Ovary (tissue), 9 donors: ENCODE measurements around the gene TGM2. TPM values are rescaled to one million over a fixed set of nuclear protein-coding genes. Genes with fewer than 3 reads are reported as not detected.

ENCODE experiments used
- DNase-seq, 5 donors: peaks; one replicate each; pipeline ENCODE4 v3.0.0-alpha.2; 2019 to 2020
- H3K27ac ChIP-seq, 2 donors: fragments of 200-600 bp; one replicate each; pipeline versions ENCODE4 v1.5.1 to v1.8.0; 2019 to 2022
- H3K27me3 ChIP-seq: fragments of 200-600 bp; one replicate; pipeline ENCODE4 v1.8.0; 2022
- H3K36me3 ChIP-seq: fragments of 200-600 bp; sonication (generic); one replicate; pipeline ENCODE4 v1.5.1; 2019
- H3K4me1 ChIP-seq: one replicate; pipeline ENCODE4 v1.8.1; 2013; ENCODE audit warnings: mild to moderate bottlenecking, moderate library complexity; ENCODE audit not compliant: insufficient read depth
- H3K4me3 ChIP-seq: fragments of 200-600 bp; sonication (generic); one replicate; pipeline ENCODE4 v1.5.1; 2017
- H3K9me3 ChIP-seq, 2 donors: fragments of 200-600 bp in 1 of 2; sonication (generic) in 1 of 2; one replicate each; pipeline versions ENCODE4 v1.5.1 to v1.8.1; 2013 to 2019; ENCODE audit warnings: mild to moderate bottlenecking in 1 of 2, moderate library complexity in 1 of 2
- EP300 ChIP-seq: sonication (generic); formaldehyde crosslinking; IDR thresholded peaks from one replicate; pipeline ENCODE4 v1.6.1; 2017; ENCODE audit warnings: antibody characterized with exemption
- POLR2A ChIP-seq: fragments of 450-650 bp; IDR thresholded peaks from one replicate; pipeline ENCODE4 v1.6.1; 2017; ENCODE audit warnings: antibody characterized with exemption, mild to moderate bottlenecking, moderate library complexity
- WGBS, 3 donors: extraction: QIAGEN DNeasy Blood & Tissue Kit in 1 of 3; methylation state at CpG; one replicate each; pipeline versions ENCODE4 v1.1.5 to v1.1.7; 2013 to 2017; 5-methylcytosine and 5-hydroxymethylcytosine counted together
- intact Hi-C, 4 donors: fragments of 100-400 bp; cut with DNase I; formaldehyde crosslinking; loops; one replicate each; pipeline versions ENCODE4 v1.11.0 to v1.15.1; 2022 to 2023
- polyA plus RNA-seq, 2 donors: library from polyadenylated mRNA; stranded (reverse); fragments of 200-250 nt in 1 of 2; fragments of 350-450 nt in 1 of 2; fragmentation: Illumina TruSeq in 1 of 2; extraction: RNeasy Lipid Tissue Mini Kit (QIAGEN cat#74804) in 1 of 2; gene quantifications; one replicate each; pipeline ENCODE4 v1.2.3, GENCODE V29; 2013 to 2014
- total RNA-seq, 7 donors: library from RNA; depleted of rRNA in 2 of 7; stranded (reverse); fragments of >200 nt in 2 of 7; fragmentation: NEBNext Ultra II Directional in 3 of 7; extraction: Animal tissue kit (Norgen Biotek cat#: 25700) in 3 of 7; gene quantifications; one replicate each; pipeline versions ENCODE4 v1.1.0 to v1.2.4, GENCODE V29; 2016 to 2023
- TF ChIP-seq, protein P1 (sequence below), 3 donors: fragments of 450-650 bp in 2 of 3; fragments of 200-600 bp in 1 of 3; IDR thresholded peaks; one replicate each; pipeline versions ENCODE4 v1.5.1 to v1.8.0; 2016 to 2022; ENCODE audit warnings: antibody characterized with exemption in 3 of 3, mild to moderate bottlenecking in 1 of 3
- donor health status: DM: no; HTN: no; CAD: no; lungs with moderate emphysema.
- donor health status: DM: no; HTN: no; CAD: no.
- donor health status: Bipolar disorder and iron deficiency.
- donor health status: DM: yes; HTN: yes; CAD: no.
- donor health status: DM: no; HTN: no; CAD: no.
- donor health status: DM: yes; HTN: yes; CAD: no.

TGM2 gene
- total and polyA plus RNA-seq, 9 donors, result 15.0 to 320 (median 52.8) TPM

DNA sequence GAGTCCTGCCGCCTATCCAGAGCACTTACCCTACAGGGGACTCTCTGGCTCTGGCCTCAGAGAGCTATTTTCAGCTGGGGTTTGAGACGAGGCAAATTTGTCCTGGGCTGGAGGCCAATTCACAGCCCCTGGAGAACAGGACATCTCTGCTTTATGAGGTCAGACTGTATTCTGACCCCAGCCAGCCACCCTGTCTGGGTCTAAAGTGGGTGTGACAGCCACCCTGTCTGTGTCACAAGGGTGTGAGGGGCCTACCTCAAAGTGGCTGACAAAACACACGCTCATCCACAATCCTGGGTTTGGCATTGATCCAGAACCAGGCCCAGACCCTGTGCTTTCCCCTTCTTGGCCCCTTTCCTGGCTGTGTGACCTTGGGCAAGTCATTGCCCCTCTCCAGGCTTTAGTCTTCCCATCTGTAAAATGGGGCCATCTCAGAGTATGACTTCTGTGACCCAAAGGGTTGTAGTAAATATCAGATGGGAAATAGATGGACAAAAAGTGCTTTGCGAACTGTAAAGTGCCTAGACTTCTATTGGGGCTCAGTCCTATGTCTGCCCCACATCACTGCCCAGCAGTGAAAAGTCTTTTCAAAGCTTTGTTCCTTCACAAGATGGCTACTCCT is 44.1 kb upstream of the TGM2 start:
- WGBS, 3 donors, result 52 to 65% (median 59%) methylated on average over 4 of the region's 4 CpGs
- H3K4me3 ChIP-seq, result no peak overlapping the region
- H3K36me3 ChIP-seq, result no peaks in the 10 kb centered on the region
- intact Hi-C loops, result no loop called here
- H3K27ac ChIP-seq, result no peak overlapping the region
- H3K27me3 ChIP-seq, result no peaks in the 10 kb centered on the region
- no peak for TF ChIP-seq POLR2A
- TF ChIP-seq, protein P1, sequence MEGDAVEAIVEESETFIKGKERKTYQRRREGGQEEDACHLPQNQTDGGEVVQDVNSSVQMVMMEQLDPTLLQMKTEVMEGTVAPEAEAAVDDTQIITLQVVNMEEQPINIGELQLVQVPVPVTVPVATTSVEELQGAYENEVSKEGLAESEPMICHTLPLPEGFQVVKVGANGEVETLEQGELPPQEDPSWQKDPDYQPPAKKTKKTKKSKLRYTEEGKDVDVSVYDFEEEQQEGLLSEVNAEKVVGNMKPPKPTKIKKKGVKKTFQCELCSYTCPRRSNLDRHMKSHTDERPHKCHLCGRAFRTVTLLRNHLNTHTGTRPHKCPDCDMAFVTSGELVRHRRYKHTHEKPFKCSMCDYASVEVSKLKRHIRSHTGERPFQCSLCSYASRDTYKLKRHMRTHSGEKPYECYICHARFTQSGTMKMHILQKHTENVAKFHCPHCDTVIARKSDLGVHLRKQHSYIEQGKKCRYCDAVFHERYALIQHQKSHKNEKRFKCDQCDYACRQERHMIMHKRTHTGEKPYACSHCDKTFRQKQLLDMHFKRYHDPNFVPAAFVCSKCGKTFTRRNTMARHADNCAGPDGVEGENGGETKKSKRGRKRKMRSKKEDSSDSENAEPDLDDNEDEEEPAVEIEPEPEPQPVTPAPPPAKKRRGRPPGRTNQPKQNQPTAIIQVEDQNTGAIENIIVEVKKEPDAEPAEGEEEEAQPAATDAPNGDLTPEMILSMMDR (IDR thresholded peaks at IDR 0.05), result no peak
- no peak for TF ChIP-seq EP300
- DNase-seq, result peak in 1 of 5 donors; percentile 9
- H3K9me3 ChIP-seq, result no peaks in the 10 kb centered on the region
- H3K4me1 ChIP-seq, result no peaks in the 10 kb centered on the region

DNA sequence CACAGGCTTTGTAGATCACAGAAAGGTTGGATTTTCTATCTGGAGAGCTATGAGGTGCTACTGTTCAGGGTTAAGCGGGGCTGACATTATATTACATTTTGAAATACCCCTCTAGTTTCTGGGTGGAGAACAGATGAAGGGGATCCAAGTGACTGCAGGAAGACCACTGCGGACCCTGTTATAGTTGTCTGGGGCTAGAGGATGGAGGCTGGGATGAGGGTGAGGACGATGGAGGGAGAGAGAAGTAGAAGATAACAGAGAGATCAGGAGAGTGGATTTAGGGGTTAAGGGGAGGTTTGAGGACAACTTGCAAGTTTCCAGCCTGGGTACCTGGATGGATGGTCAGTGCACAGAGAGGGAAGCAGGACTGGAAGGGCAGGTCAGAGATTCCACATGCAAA is 43.5 kb upstream of the TGM2 start:
- Histone ChIP-seq H3K36me3 (no peaks in the 10 kb centered on the region), H3K4me3 (no peak overlapping the region), H3K27ac (no peak overlapping the region), H3K4me1 (no peaks in the 10 kb centered on the region), H3K27me3 (no peaks in the 10 kb centered on the region), H3K9me3 (no peaks in the 10 kb centered on the region)
- intact Hi-C loops, result no loop called here
- 87 to 89% (median 88%) methylated on average over 3 of the region's 3 CpGs for WGBS, 3 donors
- TF ChIP-seq POLR2A (no peak), EP300 (no peak)
- DNase-seq, result no peak

- no peaks in the 10 kb centered on the region for H3K9me3 ChIP-seq
- no peak overlapping the region for H3K27ac ChIP-seq
- no peak for TF ChIP-seq POLR2A
- TF ChIP-seq, protein P1 (IDR thresholded peaks at IDR 0.05), result no peak
- no peak for TF ChIP-seq EP300
- DNase-seq, result no peak
- intact Hi-C loops, result no loop called here
- H3K4me3 ChIP-seq, result no peak overlapping the region
- no peaks in the 10 kb centered on the region for H3K27me3 ChIP-seq
- H3K4me1 ChIP-seq, result no peaks in the 10 kb centered on the region
- no peaks in the 10 kb centered on the region for H3K36me3 ChIP-seq
- WGBS, 3 donors, result 60 to 90% (median 81%) methylated on average over 1 of the region's 1 CpG
Measured at GRCh38 chr20:38208088-38208487, 43.0 kb upstream of the TGM2 start.

DNA sequence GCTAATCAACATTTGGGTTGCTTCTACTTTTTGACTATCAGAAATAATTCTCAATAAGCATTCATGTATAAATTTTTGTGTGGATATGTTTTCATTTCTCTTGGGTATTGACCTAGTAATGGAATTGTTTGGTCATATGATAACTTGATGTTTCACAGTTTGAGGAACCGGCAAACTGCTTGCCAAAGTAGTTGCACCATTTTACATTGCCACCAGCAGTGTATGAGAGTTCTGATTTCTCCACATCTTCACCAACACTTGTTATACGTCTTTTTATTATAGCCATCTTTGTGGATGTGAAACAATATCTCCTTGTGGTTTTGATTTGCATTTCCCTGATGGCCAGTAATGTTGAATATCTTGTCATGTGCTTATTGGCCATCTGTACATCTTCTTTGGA is 42.6 kb upstream of the TGM2 start:
- no peak overlapping the region for H3K27ac ChIP-seq
- WGBS, 3 donors, result 60 to 84% (median 80%) methylated on average over 2 of the region's 2 CpGs
- DNase-seq, result no peak
- H3K27me3 ChIP-seq, result no peaks in the 10 kb centered on the region
- H3K4me3 ChIP-seq, result no peak overlapping the region
- TF ChIP-seq EP300, result no peak
- TF ChIP-seq, protein P1 (IDR thresholded peaks at IDR 0.05), result no peak
- no peak for TF ChIP-seq POLR2A
- no peaks in the 10 kb centered on the region for H3K4me1 ChIP-seq
- H3K9me3 ChIP-seq, result no peaks in the 10 kb centered on the region
- H3K36me3 ChIP-seq, result no peaks in the 10 kb centered on the region
- intact Hi-C loops, result no loop called here

DNA sequence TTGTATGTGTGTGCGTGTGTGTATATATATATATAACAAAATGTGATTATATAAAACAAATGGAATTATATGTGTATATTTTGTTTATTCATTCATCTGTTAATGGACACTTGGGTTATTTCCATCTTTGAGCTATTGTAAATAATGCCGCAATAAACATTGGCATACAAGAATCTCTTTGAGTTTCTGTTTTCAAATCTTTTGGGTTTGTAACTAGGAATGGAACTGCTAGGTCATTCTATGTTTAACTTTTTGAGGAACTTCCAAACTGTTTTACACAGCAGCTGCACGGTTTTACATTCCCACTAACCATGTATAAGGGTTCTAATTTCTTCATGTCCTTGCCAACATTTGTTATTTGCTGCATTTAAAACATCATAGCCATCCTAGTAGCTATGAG is 39.9 kb upstream of the TGM2 start:
- Histone ChIP-seq H3K9me3 (no peaks in the 10 kb centered on the region), H3K27me3 (no peaks in the 10 kb centered on the region), H3K36me3 (no peaks in the 10 kb centered on the region), H3K4me3 (no peak overlapping the region), H3K27ac (no peak overlapping the region), H3K4me1 (no peaks in the 10 kb centered on the region)
- intact Hi-C loops, result no loop called here
- 49 to 58% (median 53%) methylated on average over 3 of the region's 3 CpGs for WGBS, 3 donors
- DNase-seq, result no peak
- TF ChIP-seq, protein P1 (IDR thresholded peaks at IDR 0.05), result no peak
- TF ChIP-seq EP300 (no peak), POLR2A (no peak)
